ENCODE results near the gene SH3BGR.

- no peak for TF ChIP-seq POLR2AphosphoS5 (IDR thresholded peaks at IDR 0.05; ENCODE audit: low read depth, low read length)
- TF ChIP-seq TAF1 (IDR thresholded peaks at IDR 0.05; ENCODE audit: low read depth, low read length): no peak
- TF ChIP-seq POLR2A (IDR thresholded peaks at IDR 0.05; ENCODE audit: low read depth, low read length): no peak
Measured at GRCh38 chr21:39502631-39503030, 50.9 kb downstream of the SH3BGR start.
